Measurements from ENCODE around the gene CD6.

Gene CD6

GRCh38 chr11:60953781-60954180 lies 17.7 kb upstream of the CD6 start:
- intact Hi-C loops (cut with DNase I; ENCODE audit: low total_unique reads) = no loop called here
- no peaks in the 10 kb centered on the region for H3K9me3 ChIP-seq
- TF ChIP-seq CTCF (IDR thresholded peaks at IDR 0.05) = no peak
- no peaks in the 10 kb centered on the region for H3K36me3 ChIP-seq
- no peak for DNase-seq
- H3K27ac ChIP-seq = peak overlapping the region in 1 of 2 donors; percentile 12
- no peaks in the 10 kb centered on the region for H3K27me3 ChIP-seq
- peaks cover 0 to 25% (median 6%) of the 10 kb centered on the region in 4 donors for H3K4me1 ChIP-seq
- H3K4me3 ChIP-seq = no peak overlapping the region

GRCh38 chr11:60954421-60954820 lies 17.1 kb upstream of the CD6 start:
- Histone ChIP-seq H3K9me3 (no peaks in the 10 kb centered on the region), H3K27ac (no peak overlapping the region), H3K27me3 (no peaks in the 10 kb centered on the region), H3K4me3 (no peak overlapping the region), H3K4me1 (peaks cover 0 to 25% (median 6%) of the 10 kb centered on the region in 4 donors), H3K36me3 (no peaks in the 10 kb centered on the region)
- TF ChIP-seq CTCF (IDR thresholded peaks at IDR 0.05) = no peak
- DNase-seq = no peak
- intact Hi-C loops (cut with DNase I; ENCODE audit: low total_unique reads) = no loop called here

GRCh38 chr11:60955571-60955970 lies 15.9 kb upstream of the CD6 start:
- H3K4me1 ChIP-seq = peaks cover 0 to 16% (median 3%) of the 10 kb centered on the region in 4 donors
- no peak for TF ChIP-seq CTCF (IDR thresholded peaks at IDR 0.05)
- H3K36me3 ChIP-seq = no peaks in the 10 kb centered on the region
- no peaks in the 10 kb centered on the region for H3K27me3 ChIP-seq
- H3K4me3 ChIP-seq = no peak overlapping the region
- H3K9me3 ChIP-seq = no peaks in the 10 kb centered on the region
- intact Hi-C loops (cut with DNase I; ENCODE audit: low total_unique reads) = no loop called here
- DNase-seq = no peak
- no peak overlapping the region for H3K27ac ChIP-seq

GRCh38 chr11:60957188-60957587 lies 14.3 kb upstream of the CD6 start:
- Histone ChIP-seq H3K9me3 (no peaks in the 10 kb centered on the region), H3K4me1 (peaks cover 0 to 3% (median 0%) of the 10 kb centered on the region in 4 donors), H3K27me3 (no peaks in the 10 kb centered on the region), H3K27ac (no peak overlapping the region), H3K4me3 (no peak overlapping the region), H3K36me3 (no peaks in the 10 kb centered on the region)
- TF ChIP-seq CTCF (IDR thresholded peaks at IDR 0.05) = no peak
- DNase-seq = no peak
- intact Hi-C loops (cut with DNase I; ENCODE audit: low total_unique reads) = no loop called here

GRCh38 chr11:60959431-60959830 lies 12.0 kb upstream of the CD6 start:
- DNase-seq = no peak
- Histone ChIP-seq H3K27ac (no peak overlapping the region), H3K27me3 (peaks cover 0 to under 1% of the 10 kb centered on the region in 2 donors), H3K4me1 (no peaks in the 10 kb centered on the region), H3K4me3 (no peak overlapping the region), H3K9me3 (no peaks in the 10 kb centered on the region), H3K36me3 (no peaks in the 10 kb centered on the region)
- intact Hi-C loops (cut with DNase I; ENCODE audit: low total_unique reads) = no loop called here
- no peak for TF ChIP-seq CTCF (IDR thresholded peaks at IDR 0.05)

GRCh38 chr11:60960405-60960804 lies 11.1 kb upstream of the CD6 start:
- Histone ChIP-seq H3K27me3 (peaks cover 0 to 3% of the 10 kb centered on the region in 2 donors), H3K4me3 (no peak overlapping the region), H3K36me3 (no peaks in the 10 kb centered on the region), H3K4me1 (no peaks in the 10 kb centered on the region), H3K9me3 (no peaks in the 10 kb centered on the region), H3K27ac (no peak overlapping the region)
- intact Hi-C loops (cut with DNase I; ENCODE audit: low total_unique reads) = no loop called here
- no peak for DNase-seq
- TF ChIP-seq CTCF (IDR thresholded peaks at IDR 0.05) = no peak
